Body of pancreas (tissue), 4 donors: ENCODE measurements around the gene ADCY5. TPM values are rescaled to one million over a fixed set of nuclear protein-coding genes. Genes with fewer than 3 reads are reported as not detected.

Experiments used
- ATAC-seq: fragments of 150-250 bp; one replicate; pipeline ENCODE4 v1.9.1; 2016
- DNase-seq, 4 donors: peaks; one replicate each; pipeline ENCODE4 v3.0.0-alpha.2; 2019
- H3K27ac ChIP-seq, 4 donors: fragments of 200-600 bp; sonication (generic); 1 replicate in 3 of 4; 2 replicates in 1 of 4; pipeline versions ENCODE4 v1.5.1 to v1.6.1; 2016 to 2019; ENCODE audit warnings: mild to moderate bottlenecking in 1 of 4, mixed read lengths in 1 of 4, moderate library complexity in 1 of 4
- H3K27me3 ChIP-seq, 2 donors: fragments of 200-600 bp; sonication (generic); one replicate each; pipeline ENCODE4 v1.6.0; 2016; ENCODE audit warnings: mild to moderate bottlenecking in 1 of 2
- H3K36me3 ChIP-seq, 2 donors: fragments of 200-600 bp; sonication (generic); replicated peaks in 1 of 2; 2 replicates each; pipeline ENCODE4 v1.5.1; 2016; ENCODE audit warnings: low read depth in 2 of 2; ENCODE audit not compliant: insufficient read depth in 1 of 2
- H3K4me1 ChIP-seq: fragments of 200-600 bp; sonication (generic); one replicate; pipeline ENCODE4 v1.6.0; 2016
- H3K4me3 ChIP-seq, 2 donors: fragments of 200-600 bp; sonication (generic); 1 replicate in 1 of 2; 2 replicates in 1 of 2; pipeline ENCODE4 v1.5.1; 2016 to 2019
- H3K9me3 ChIP-seq, 3 donors: fragments of 200-600 bp; sonication (generic); 1 replicate in 2 of 3; 2 replicates in 1 of 3; pipeline ENCODE4 v1.5.1; 2016
- POLR2A ChIP-seq, 3 donors: fragments of 450-650 bp; IDR thresholded peaks; one replicate each; pipeline ENCODE4 v1.6.1; 2016; ENCODE audit warnings: antibody characterized with exemption in 3 of 3, mild to moderate bottlenecking in 2 of 3
- WGBS, 2 donors: methylation state at CpG; one replicate each; pipeline ENCODE4 v1.1.5; 2017; 5-methylcytosine and 5-hydroxymethylcytosine counted together
- intact Hi-C: fragments of 100-400 bp; cut with DNase I; formaldehyde crosslinking; loops from one replicate; pipeline ENCODE4 v1.15.1; 2023
- total RNA-seq, 2 donors: library from RNA; depleted of rRNA; stranded (reverse); fragments of >200 nt; gene quantifications; one replicate each; pipeline ENCODE4 v1.1.0, GENCODE V29; 2016
- TF ChIP-seq, protein P1 (sequence below), 7 experiments: fragments of 450-650 bp in 4 of 7; fragments of 200-600 bp in 3 of 7; sonication (generic) in 3 of 7; IDR thresholded peaks; one replicate each; pipeline ENCODE4 v1.5.1; 2016 to 2019; ENCODE audit warnings: antibody characterized with exemption in 7 of 7

The ADCY5 gene
- total RNA-seq, 2 donors from 2014 or later = 10.6 to 18.8 TPM

DNA sequence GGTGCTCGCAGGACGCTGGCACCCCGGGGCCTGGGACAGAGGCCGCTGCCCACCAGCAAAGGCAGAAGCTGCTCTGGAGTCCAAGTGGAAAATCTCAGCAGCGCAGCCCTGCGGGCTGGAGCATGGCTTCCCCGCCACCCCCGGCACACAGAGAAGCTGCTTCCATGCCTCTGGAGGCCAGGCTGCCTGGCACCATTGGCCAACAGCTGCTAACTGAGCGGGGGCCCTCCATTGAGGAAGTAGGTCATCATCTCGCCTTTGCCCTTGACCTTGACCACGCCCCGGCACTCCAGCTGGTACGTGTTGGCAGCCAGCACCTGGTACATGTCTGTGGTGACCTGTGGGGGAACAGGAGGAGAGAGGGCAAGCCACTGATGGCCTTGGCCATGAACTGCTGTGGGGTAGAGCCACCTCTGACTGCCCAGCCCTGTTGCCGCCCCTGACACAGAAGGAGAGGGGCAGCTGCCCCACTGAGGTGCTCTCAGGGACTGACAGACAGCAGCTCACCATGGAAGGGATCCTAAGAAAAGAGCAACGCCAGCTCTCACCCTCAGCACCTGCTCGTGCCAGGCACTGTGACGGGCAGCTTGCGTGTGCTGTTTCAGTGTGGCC, 164.4 kb downstream of the ADCY5 start:
- H3K36me3 ChIP-seq = no peaks in the 10 kb centered on the region
- no peak overlapping the region for H3K4me3 ChIP-seq
- H3K27ac ChIP-seq = no peak overlapping the region
- ATAC-seq (no peak), DNase-seq (no peak)
- H3K4me1 ChIP-seq = no peaks in the 10 kb centered on the region
- no peaks in the 10 kb centered on the region for H3K27me3 ChIP-seq
- TF ChIP-seq, protein P1, sequence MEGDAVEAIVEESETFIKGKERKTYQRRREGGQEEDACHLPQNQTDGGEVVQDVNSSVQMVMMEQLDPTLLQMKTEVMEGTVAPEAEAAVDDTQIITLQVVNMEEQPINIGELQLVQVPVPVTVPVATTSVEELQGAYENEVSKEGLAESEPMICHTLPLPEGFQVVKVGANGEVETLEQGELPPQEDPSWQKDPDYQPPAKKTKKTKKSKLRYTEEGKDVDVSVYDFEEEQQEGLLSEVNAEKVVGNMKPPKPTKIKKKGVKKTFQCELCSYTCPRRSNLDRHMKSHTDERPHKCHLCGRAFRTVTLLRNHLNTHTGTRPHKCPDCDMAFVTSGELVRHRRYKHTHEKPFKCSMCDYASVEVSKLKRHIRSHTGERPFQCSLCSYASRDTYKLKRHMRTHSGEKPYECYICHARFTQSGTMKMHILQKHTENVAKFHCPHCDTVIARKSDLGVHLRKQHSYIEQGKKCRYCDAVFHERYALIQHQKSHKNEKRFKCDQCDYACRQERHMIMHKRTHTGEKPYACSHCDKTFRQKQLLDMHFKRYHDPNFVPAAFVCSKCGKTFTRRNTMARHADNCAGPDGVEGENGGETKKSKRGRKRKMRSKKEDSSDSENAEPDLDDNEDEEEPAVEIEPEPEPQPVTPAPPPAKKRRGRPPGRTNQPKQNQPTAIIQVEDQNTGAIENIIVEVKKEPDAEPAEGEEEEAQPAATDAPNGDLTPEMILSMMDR (IDR thresholded peaks at IDR 0.05) = no peak
- H3K9me3 ChIP-seq = no peaks in the 10 kb centered on the region
- 66 to 84% methylated on average over 6 to 17 of the region's 18 CpGs for WGBS, 2 donors
- intact Hi-C loops = no loop called here

DNA sequence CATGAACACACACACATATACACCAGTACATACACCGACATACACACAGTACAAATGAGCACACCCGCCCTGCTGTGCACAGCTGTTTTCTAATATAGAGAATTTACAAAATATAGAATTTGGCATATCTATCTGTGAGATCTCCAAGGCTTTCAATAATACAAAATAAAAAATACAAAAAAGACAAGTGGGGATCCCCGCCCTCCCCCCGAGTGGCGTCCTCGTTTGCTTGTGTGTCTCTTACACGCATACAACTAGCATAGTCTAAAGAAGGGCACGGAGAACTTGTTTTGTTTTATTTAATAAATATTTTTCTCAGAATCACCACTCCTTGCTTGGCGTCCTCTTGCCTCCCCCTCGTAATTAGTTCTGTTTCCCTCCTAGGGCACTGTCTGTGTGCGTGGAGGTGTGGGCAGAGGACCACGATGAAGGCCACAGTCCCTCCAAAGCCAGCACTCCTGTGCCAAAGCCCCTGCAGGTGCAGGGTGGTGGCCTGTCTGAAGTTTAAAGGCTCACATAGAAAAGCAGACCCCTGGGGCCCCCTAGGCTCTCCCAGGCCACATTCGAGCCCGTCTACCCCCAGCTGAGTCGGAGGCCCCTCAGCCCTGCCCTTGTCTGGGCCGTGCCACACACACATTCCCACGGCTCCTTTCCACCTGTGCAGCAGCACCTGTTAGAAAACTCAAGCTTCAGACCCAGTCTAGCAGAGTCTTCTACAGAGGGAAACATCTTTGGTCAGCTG, 165.1 kb downstream of the ADCY5 start:
- Histone ChIP-seq H3K27me3 (no peaks in the 10 kb centered on the region), H3K4me1 (no peaks in the 10 kb centered on the region), H3K4me3 (no peak overlapping the region), H3K36me3 (no peaks in the 10 kb centered on the region), H3K9me3 (no peaks in the 10 kb centered on the region), H3K27ac (no peak overlapping the region)
- no peak for DNase-seq
- intact Hi-C loops = no loop called here
- 83 to 88% methylated on average over 14 to 17 of the region's 17 CpGs for WGBS, 2 donors
- no peak for ATAC-seq
- no peak for TF ChIP-seq POLR2A (IDR thresholded peaks at IDR 0.05)
- TF ChIP-seq, protein P1 (IDR thresholded peaks at IDR 0.05) = no peak

DNA sequence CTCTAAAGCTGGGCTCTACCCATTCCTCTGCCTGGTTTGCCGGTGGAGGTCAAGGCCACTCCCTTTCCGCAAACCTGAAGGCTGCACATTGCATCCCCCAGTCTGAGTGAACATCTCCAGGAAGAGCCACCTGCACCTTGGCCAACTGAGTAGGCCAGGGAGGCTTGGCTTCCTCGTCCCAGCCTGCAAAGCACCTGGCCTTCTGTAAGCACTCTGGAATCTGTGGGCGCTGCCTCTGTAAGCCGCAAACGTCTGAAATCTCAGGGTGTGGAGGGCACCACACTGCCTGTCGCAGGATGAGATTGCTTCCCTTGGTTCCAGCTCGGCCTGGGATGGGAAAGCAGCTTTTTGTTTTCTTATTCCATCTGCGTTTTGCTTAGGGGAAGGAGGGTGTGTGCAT, 165.8 kb downstream of the ADCY5 start:
- no peaks in the 10 kb centered on the region for H3K4me1 ChIP-seq
- intact Hi-C loops = no loop called here
- 77 to 79% methylated on average over 9 of the region's 9 CpGs for WGBS, 2 donors

DNA sequence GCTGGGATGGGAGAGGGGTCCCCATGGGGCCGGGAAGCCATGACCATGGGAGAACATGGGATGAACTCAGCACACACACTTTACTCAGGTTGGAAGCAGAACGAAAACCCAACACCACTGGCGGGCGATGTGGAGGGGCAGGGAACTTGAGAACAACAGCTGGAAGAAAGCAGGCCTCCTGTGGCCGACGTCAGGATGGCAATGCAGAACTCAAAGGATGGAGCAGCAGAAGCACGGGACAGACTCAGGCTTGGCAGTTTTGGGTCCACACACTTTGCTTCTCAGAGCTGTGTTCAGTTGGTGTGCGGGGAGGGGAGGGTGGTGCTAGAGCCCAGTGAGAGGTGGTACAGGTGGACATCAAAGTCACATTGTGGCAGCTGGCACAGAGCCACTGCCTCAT, 166.4 kb downstream of the ADCY5 start:
- intact Hi-C loops = no loop called here
- Histone ChIP-seq H3K9me3 (no peaks in the 10 kb centered on the region), H3K27me3 (no peaks in the 10 kb centered on the region), H3K4me1 (no peaks in the 10 kb centered on the region), H3K27ac (no peak overlapping the region), H3K36me3 (no peaks in the 10 kb centered on the region), H3K4me3 (no peak overlapping the region)
- 79 to 80% methylated on average over 8 of the region's 8 CpGs for WGBS, 2 donors
- no peak for ATAC-seq
- DNase-seq = no peak
- TF ChIP-seq POLR2A (IDR thresholded peaks at IDR 0.05) = no peak
- TF ChIP-seq, protein P1 (IDR thresholded peaks at IDR 0.05) = no peak

More for the DNA sequence above, 165.8 kb downstream of the ADCY5 start:
- no peaks in the 10 kb centered on the region for H3K27me3 ChIP-seq
- H3K36me3 ChIP-seq = no peaks in the 10 kb centered on the region
- no peak overlapping the region for H3K27ac ChIP-seq
- H3K4me3 ChIP-seq = no peak overlapping the region
- no peaks in the 10 kb centered on the region for H3K9me3 ChIP-seq
- no peak for DNase-seq
- TF ChIP-seq, protein P1 (IDR thresholded peaks at IDR 0.05) = no peak
- no peak for TF ChIP-seq POLR2A (IDR thresholded peaks at IDR 0.05)
- no peak for ATAC-seq

DNA sequence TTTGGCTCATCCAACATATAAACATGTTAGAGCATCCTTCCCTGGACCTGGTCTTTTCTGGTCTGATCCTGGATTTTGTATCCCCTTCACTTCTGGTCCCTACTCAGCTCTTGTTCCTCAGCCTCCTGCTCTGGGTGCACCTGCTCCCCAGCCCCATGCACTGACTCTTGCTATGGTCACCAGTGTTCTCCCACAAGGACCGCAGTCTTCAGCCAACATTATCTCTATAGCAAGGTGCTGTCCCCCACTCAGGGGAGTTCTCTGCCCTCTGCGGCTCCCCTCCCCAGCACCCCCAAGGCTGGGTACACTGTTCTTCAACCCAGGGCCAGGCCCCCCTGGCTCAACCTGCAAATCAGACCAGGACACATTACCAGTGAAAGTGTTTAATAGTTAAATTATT, 167.0 kb downstream of the ADCY5 start:
- Histone ChIP-seq H3K36me3 (no peaks in the 10 kb centered on the region), H3K27ac (no peak overlapping the region), H3K4me3 (no peak overlapping the region), H3K27me3 (no peaks in the 10 kb centered on the region), H3K4me1 (no peaks in the 10 kb centered on the region), H3K9me3 (no peaks in the 10 kb centered on the region)
- DNase-seq (no peak), ATAC-seq (no peak)
- TF ChIP-seq, protein P1 (IDR thresholded peaks at IDR 0.05) = no peak
- no peak for TF ChIP-seq POLR2A (IDR thresholded peaks at IDR 0.05)
- intact Hi-C loops = no loop called here
- WGBS, 2 donors = 94 to 100% methylated on average over 2 of the region's 2 CpGs
